NCI-H345 treated with DMSO at 0.1 percent for 48 hours (cell line): ENCODE results near the gene CSPG4.
"Not testable (repeated sequence)": the region's sequence is repeated elsewhere in the genome, so short reads cannot be mapped to it uniquely, and the experiment has no call there.

Experiments
- DNase-seq: peaks from one replicate; lab custom pipeline; 2025; ENCODE audit not compliant: unreplicated experiment; lab: John Stamatoyannopoulos, UW

Gene CSPG4

DNA sequence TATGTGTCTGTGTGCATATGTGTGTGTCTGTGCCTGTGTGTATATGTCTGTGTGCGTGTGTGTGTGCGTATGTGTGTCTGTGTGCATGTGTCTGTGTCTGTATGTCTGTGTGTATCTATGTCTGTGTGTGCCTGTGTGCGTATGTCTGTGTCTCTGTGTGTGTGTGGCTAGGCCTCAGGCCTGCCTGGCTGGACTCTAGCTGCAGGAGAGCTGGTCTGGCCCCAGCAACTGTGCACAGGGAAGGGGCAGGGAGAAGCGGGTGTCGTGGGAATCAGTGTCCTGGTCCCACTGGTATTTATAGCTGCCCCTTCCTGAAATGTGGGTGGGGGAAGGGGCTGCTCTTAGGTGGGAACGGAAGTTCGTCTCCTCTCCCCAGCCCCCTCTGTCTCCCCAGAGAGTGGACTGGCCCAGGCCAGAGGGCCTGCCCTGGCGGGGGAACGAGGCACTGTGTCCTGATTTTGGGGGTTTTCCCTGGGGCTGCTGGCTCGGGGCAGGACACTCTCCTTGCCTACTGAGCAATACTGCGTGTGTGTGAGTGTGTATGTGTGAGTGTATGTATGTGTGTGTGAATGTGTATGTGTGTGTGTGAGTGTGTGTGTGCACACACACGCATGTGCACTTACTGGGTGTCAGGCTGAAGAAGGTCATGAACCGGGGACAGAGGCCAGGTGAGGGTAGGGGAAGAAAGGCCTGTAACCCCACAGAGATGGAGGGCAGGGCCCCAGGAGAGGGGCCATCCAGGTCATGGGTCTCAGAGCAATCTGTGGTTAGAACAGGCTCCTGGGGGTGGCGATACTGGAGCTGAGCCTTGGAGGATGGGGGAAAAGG is 6.6 kb downstream of the CSPG4 start:
- DNase-seq = no peak

DNA sequence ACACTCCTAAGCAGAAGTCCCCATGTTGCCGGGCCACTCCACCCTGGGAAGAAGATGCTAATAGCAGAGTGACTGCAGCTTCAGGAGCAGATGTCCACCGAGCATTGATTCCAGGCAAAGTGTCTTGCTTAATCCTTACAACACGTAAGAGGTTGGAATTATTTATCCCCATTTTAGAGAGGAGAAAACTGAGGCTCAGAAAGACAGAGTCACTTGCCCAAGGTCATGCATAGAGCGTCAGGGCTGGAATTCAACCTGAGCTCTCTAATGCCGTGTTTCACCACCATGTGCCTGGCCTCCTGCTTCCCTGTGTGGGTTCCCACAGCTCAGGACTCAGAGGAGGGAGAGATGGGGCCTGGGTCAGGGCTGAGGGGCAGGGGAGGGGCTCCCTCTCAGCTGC is 7.3 kb downstream of the CSPG4 start:
- not testable (repeated sequence) for DNase-seq

DNA sequence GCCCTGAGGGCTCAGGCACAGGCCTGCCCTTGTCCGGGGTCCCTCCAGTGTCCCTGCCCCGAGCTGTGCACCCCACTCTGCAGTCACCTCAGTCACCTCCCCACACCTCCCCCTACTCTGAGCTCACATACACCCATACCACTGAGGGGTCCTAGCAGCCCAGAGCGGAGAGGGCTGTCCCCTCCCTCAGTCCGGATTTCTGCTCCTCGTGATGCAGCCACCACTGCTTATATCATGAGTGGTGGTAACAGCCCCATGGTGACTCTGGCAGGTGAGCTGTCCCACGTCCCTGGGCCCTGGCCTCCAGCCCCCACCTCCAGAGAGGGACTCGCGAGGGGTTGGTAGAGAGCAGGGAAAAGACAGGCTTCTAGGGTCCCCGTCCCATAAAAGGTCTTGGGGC is 8.0 kb downstream of the CSPG4 start:
- DNase-seq = no peak

DNA sequence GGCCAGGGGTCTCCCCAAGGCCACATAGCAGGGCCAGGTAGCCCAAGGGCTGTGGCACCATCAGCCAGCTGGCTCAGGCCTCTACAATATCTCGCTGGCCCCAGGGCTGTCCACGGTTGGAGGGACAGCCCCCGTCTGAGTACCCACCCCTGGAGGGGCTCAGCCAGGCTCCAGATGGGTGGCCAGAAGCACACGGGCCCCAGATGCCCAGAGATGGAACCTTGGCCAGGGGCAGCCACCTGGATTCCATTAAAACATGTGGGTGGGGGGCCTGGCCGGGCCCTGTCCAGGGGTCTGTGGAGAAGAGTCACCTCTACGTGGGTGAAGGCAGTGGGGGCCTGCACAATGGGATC is 8.4 kb downstream of the CSPG4 start:
- DNase-seq = no peak

DNA sequence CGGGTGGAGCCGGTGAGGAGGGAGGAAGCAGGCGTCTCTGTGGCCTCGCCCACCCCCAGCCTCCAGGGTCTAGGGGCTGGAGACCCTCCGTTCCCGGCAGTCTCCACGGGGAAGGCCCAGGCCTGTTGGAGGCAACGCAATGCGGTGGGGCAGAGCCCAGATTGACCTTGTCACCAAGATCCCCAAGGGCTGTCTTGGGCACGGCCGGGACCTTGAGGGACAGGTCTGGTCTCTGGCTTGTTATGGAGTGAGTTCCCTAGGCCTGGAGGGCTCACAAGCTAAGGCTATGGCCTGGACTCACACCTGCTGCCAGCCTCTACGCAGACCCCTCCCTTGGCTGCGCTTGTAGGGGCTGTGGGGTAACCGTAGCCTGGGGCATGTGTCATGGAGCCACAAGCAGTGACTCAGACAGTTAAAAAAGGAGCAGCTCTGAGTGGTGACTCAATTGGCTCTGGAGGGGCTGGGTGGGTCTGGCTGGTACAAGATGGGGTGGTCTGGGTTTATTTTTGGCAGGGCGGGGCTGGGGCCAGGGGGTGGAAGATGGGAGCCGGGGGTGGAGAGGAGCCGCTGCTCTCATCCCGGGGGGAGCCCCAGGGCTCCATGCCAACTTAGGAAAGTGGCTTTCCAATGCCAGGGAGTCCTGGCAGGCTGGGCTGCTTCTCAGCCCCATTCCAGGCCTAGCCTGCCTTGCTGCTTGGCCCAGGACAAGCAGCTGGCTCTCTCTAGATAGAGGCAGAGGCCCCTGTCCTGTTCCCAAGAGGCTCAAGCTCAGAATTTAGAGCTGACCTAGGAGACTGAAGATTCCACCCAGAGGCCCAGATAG is 9.0 kb downstream of the CSPG4 start:
- not testable (repeated sequence) for DNase-seq

DNA sequence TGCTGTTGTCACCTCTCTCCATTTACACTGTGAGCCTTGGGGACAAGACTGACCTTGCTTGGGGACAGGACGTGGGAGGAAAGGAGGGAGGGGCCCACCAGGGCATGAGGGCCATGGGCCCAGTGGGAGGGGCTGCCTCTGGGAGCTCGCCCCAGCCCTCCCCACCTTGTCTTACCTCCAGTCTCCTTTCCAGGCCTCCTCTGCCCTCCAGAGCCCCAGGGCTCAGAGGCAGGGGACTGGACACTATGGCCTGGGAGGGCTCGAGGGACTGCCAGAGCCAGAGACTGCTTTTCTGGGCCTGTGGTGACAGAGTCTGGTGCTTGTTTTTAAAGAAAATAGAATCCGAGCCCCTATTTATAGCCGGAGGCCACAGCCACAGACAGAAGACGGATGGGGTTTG is 10.2 kb downstream of the CSPG4 start:
- no peak for DNase-seq

DNA sequence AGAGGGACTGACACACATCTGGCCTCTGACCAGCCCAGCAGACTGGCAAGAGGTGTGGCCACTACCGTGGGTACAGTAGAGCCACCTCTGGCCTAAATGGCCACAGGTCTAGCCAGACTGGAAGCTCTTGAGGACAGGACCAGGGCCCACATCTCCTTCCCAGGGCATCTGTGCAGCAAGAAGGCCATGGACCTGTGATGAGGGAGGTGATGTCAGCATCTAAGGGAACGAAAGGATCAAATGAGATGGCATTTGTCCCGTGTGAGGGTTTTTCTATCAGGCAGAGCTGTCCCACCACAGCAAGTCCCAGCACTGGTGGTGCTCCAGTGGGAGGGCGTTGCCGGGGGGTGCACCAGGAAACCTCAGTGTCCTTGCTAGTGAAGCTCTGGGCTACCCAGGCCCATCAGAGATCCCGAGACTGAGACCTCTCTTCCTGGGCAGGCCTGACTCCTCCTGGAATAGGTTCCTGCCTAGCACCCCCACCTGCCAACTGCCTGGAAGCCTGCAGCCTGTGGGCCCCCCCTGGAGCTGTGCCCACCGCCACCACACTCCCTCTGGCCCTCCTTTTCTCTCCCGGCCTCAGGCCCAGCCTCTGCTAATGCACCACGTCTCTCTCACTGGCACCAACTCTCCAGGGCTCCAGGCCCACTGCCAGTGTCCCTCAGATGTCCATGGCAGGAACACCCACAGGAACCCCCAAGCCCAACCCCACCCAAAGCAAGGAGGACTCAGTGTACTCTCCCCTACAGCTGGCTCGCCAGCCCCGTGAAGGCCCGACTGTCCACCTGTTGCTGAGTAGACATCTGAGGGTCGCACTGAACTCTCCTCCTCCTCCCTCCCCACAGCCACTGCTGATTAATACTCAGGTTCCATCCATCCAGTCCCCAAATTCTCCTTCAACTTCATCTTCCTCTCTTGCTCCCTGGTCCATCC is 11.3 kb downstream of the CSPG4 start:
- not testable (repeated sequence) for DNase-seq

DNA sequence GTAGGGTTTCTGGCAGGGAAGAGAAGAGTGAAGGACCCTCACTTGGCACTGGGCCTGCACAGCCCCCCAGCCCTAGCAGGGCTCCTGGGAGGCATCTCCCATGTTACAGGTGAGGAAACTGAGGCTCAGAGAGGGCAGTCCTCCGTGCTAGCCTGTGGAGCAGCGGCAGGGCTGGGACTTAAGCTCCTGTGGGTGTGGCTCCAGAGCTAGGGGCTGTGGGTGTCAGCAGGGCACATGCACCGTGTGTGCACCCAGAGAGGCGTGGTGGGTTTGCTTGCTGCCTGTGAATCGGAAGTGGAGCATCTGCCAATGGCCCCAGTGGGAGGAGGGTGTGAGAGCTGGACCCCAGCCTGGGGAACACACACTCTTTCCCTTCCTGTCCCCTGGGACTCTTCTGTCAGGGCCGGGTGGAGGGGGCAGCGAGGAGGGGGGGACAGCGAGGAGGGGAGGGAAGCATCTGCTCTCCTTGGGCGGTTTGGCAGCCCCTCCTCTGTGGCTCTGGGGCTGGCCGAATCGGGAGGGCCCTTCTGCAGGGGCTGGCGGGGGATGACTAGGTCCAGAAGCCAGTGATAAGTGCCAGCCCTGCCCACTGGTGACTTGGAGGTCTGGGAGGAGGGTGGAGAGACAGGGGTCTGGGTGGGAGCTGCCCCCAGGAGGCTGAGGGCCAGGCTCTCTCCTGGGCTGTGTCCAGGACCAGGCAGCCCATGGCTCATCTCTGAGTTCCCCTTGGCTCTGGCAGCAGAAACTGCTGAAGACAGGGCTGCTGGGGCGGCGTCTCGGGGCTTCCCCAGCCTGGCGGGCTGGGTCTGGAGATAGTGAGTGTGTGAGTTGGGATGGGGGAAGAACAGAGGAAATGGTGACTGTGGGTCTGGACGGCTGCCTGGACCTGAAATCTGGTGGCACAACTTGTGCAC is 12.4 kb downstream of the CSPG4 start:
- not testable (repeated sequence) for DNase-seq

DNA sequence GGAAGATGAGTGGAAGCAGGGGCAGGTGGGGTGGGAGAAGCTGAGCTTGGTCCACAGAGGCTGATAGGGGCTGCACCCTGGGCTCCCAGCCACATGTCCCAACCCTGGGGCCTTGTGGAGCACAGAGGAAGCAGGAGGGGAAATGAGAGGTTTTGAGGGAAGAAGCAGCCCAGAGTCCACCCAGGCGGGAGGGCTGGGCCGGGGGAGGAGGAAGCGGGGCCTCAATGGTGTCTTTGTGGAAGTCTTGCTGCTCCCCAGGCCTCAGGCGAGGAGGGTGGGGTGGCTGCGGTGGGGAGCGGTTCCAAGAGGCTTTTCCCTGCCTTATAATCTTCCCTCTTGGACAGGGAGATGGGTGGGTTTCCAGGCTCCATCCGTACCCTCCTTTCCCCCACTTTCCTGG is 13.1 kb downstream of the CSPG4 start:
- DNase-seq = not testable (repeated sequence)

DNA sequence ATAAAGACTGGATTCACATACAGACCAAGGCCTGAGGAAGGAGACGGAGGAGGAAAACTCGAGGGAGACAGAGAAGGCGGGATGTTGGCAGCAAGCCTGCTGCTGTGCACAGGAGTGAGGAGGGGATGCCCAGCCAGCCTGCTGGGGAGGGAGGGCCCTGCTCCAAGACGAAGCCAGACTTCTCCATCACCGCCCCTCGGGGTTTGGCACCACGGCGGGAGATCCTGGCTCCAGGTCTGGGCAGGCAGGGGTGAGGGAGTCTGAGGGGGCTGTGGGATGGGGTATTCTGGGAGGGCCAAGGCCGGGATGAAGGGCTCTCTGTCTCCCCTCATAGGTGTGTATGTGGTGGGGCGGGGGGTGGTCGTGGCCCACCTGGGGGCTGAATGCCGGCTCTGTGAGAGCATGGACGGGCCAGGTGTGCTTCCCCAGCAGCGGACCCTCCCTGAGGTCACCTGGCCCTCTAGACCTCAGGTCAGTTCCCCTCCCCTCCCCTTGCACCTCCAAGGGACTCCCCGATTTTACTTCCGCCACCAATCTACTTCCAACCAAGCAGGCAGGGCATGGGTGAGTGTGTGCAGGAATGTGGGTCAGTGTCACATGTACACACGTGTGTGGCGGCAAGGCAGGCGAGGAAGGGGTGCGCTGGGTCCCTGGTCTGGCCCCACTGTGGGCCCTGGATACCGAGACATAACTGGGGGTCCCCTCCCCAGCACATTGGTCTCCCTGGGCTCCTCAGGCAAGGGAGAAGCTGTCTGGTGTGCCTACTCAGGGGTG is 14.5 kb downstream of the CSPG4 start:
- not testable (repeated sequence) for DNase-seq

DNA sequence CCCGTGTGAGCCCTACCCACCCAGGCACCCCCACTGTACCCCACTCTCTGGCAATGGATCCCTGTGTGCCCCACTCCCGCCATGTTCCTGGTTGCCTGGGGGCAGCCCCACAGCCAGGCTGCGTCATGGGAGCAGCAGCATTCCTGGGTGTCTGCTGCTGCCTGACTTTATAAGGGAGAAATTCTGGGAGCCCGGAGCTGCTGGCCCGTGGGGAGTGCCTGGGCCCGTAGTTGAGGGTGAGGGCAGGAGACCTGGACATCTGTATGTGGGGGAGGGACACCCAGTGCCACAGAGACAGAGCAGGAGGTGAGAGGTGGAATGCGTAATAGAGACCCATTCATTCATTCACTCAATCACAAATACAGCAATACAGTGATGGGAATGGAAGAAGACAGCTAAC is 15.1 kb downstream of the CSPG4 start:
- DNase-seq = no peak

DNA sequence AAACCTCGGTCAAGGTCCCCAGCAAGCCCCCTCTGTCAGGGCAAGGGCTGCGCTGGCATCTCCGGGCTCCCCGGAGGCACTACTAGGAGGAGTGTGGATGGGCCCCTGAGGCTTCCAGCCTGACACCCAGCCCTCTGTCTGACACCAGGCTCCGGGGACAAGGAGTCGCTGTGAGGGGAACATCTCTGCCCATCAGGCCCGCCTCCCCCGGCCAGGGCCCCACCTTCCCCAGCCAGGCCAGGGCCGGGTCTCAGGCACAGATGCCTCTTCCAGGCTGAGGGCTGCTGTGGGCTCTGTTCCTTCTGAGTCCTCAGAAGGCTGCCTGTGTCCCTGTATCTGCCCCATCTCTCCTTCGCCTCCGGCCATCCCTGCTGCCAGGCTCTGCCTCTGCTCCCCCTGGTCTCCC is 15.8 kb downstream of the CSPG4 start:
- no peak for DNase-seq

DNA sequence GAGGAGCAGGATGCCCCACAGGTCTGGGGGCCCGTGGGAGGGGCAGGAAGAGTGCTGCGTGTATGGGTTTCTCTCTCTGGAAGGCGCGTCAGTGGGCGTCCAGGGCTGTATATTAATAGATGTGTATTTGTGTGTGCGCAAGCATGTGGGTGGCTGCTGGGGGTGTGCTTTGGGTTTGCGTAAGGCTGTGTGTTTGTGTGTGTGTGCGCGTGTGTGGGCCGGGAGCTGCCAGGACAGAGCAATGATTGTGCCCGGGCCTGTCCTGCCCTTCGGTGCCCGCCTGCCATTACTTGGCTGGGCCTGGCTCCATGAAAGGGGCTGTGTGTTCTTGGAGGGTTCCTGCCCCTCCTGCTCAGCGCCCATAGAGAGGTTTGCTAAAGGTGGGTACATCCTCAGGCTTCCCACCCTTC is 16.3 kb downstream of the CSPG4 start:
- DNase-seq = no peak

DNA sequence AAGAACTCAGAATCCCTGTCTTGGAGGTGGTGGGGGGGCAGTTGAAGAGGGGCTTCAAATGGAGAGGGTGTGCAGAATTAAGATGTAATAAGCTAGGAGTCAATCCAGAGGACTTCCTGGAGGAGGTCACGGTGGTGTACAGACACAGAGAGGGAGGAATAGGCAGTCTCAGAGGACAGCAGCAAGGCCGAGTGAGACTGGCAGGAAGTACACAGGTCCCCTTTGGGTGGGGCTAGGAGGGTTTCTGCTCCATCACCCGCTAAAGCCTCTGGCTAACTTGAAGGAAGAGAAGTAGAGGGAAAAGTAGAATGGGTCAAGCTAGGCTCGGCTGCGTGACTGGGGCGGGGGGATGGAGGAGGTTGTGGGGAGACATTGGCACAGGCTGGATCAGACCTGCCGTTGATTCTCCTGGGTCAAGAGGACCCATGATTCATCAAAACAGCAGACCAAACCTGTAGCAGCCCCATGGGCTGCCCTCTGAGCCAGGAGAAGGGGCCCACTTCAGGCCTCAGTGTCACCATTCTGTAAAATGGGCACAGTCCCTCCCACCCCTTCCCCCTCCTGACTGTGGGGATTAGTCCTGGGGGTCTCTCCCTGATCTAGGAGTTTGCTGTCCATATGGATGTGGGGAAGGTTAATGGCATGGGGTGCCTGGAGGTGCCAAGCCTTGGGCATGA is 16.9 kb downstream of the CSPG4 start:
- no peak for DNase-seq

DNA sequence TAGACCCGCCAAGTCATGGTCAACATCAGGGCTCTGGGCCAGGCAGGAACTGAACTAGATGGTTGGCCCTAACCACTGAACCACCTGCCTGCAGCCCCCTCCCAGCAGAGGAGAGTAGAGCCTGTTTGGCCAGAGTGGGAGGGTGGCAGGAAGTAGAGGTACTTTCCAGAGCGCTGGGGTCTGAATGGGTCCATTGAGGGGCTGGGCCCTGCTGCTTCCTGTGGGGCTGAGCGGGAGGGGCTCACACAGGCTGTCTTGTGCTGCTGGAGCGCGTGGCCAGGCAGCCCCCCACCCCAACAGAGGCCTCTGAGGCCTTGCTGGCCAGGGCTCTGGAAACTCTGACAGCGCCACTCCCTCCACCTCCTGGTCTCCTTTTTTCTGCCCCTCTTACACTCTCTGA is 17.4 kb downstream of the CSPG4 start:
- no peak for DNase-seq

DNA sequence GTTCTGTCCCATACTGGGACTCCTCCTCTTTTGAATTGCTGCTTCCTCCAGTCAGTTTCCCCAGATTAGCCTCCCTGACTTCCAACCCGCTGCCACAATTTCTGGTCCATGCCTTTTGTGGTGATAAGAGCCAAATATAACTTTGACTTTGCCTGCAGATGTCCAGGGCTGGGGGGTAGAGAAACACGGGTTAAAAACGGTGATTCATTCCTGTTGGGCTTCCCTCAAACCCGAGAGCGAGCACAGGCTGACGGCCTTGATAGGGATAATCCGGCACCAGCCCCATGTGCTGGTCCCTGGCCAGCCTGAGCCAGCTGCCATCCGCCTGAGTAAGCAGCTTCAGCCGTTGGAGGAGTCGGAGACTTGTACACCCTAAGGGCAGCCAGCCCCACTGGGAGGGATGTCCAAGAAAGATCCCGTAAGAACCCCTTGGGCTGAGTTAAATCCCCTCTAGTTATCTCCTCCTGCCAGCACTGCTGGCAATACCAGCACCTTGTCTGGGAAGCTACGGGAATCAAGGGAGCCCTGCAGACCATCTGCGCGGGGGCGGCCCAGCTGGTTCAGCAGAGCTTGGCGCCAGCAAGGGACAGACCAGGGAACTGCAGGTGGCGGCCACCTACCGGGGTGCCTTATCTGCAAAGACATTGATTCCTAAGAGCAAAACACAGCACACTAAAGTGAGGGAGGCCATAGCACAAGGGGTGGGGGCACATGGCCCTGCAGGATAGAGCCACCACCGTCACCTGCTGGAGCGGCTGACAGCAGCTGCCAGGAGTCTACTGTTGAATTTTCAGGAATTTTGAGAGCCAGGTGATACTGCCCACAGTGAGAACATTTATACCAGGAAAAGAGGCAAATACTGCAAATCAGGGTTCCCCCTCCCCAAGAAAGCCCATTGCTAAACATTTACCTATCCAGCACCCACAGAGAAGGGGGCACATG is 18.1 kb downstream of the CSPG4 start:
- peak; percentile 28 for DNase-seq

DNA sequence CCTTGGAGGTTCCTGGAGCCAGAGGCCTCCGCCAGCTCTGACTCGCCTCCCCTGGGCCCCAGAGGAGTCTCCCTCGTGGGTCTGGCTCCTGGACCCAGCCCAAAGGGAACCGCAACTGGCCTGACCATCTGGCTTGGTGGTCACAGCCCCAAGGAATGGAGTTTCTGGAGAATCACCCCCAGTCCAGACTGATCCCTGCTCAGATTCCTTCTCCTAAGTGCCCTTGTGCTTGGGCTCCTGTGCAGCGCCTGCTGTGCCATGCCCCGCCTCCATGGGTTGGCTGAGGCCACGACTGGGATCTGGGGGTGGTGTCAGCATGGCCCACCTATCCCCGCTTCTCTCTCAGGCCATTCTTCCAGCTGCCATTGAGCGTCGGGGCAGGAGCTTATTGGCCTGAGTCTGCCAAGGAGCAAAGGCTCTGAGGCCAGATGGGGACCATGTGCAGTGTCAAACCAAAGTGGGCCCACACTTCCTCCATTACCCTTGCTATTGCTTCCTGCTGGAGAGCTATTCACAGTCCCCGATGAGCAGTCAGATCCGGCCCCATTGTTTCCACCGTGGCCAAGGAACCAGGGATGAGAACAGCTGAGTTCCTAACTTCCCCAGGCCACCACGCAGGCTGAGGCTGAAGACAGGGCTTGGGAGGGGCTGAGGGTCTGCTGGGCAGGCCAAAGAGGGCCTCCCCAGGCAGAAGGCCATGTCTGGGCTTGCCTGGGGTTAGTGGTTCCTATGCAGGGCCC is 19.0 kb downstream of the CSPG4 start:
- no peak for DNase-seq
